Measurements from ENCODE around the gene CAMK2B. TPM values are rescaled to one million over a fixed set of nuclear protein-coding genes. Genes with fewer than 3 reads are reported as not detected.
A peak's percentile ranks its signal among the peaks of the same experiment; 100 is the strongest.

The CAMK2B gene
- total RNA-seq, 1 donor from 2014 or later = 0.30 TPM

DNA sequence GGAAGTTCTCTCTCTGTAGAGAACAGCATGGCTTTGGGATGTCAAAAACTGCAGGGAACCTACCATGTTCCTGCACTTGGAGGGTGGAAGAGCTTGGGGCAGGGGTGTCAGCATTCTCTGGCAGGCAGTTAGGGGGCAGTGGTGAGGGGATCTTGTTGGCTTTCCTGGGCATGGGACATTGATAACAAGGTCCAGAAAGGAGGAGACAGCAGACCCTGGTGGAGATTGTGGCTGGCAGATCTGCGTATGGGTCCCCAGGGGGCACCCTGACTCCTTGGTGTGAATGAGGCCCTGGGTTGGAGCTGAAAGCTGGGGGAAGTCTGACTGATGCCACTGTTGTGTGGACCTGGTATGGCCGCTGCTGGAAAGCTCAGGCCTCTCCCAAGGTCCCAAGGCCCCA, 22.9 kb upstream of the CAMK2B start:
- peaks cover 12% of the 10 kb centered on the region for H3K27me3 ChIP-seq (ENCODE audit: low read depth)
- no peaks in the 10 kb centered on the region for H3K9me3 ChIP-seq
- ATAC-seq (no peak), DNase-seq (no peak)
- no peaks in the 10 kb centered on the region for H3K36me3 ChIP-seq
- no peak overlapping the region for H3K27ac ChIP-seq
- TF ChIP-seq, protein P1, sequence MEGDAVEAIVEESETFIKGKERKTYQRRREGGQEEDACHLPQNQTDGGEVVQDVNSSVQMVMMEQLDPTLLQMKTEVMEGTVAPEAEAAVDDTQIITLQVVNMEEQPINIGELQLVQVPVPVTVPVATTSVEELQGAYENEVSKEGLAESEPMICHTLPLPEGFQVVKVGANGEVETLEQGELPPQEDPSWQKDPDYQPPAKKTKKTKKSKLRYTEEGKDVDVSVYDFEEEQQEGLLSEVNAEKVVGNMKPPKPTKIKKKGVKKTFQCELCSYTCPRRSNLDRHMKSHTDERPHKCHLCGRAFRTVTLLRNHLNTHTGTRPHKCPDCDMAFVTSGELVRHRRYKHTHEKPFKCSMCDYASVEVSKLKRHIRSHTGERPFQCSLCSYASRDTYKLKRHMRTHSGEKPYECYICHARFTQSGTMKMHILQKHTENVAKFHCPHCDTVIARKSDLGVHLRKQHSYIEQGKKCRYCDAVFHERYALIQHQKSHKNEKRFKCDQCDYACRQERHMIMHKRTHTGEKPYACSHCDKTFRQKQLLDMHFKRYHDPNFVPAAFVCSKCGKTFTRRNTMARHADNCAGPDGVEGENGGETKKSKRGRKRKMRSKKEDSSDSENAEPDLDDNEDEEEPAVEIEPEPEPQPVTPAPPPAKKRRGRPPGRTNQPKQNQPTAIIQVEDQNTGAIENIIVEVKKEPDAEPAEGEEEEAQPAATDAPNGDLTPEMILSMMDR (IDR thresholded peaks at IDR 0.05) = peak; percentile 13
- H3K4me1 ChIP-seq = no peaks in the 10 kb centered on the region
- intact Hi-C loops (cut with DNase I) = no loop called here
- H3K4me3 ChIP-seq = no peak overlapping the region

DNA sequence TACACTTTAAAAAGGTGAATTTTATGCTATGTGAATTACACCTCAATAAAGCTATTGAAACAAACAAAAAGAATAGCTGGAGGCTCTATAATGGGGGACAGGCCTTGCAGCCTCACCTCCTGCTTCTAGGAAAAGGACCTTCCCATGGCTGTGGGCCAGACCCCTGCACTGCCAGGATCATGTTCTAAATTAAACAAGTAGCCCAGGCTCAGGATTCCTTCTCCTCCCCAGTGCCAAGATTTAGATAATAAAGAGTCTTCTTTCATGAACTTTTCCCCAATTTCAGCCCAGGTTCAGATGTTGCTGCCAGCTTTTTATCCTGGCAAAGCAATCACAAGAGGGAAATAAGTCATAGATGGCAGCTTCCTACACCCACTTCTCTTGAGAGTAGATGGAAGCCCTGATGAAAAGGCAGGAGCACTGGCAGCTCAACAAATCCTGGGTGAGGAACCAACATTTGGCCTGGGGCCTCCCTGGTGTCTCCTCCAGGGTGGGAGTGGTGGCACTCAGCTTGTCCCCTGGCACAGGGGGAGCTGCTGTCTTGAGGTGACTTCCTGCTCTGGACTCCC, 22.2 kb upstream of the CAMK2B start:
- no peak overlapping the region for H3K27ac ChIP-seq
- no peaks in the 10 kb centered on the region for H3K9me3 ChIP-seq
- no peaks in the 10 kb centered on the region for H3K36me3 ChIP-seq
- H3K4me3 ChIP-seq = no peak overlapping the region
- TF ChIP-seq, protein P1 (IDR thresholded peaks at IDR 0.05) = no peak
- DNase-seq (no peak), ATAC-seq (no peak)
- intact Hi-C loops (cut with DNase I) = no loop called here
- peaks cover 12% of the 10 kb centered on the region for H3K27me3 ChIP-seq (ENCODE audit: low read depth)
- H3K4me1 ChIP-seq = no peaks in the 10 kb centered on the region

DNA sequence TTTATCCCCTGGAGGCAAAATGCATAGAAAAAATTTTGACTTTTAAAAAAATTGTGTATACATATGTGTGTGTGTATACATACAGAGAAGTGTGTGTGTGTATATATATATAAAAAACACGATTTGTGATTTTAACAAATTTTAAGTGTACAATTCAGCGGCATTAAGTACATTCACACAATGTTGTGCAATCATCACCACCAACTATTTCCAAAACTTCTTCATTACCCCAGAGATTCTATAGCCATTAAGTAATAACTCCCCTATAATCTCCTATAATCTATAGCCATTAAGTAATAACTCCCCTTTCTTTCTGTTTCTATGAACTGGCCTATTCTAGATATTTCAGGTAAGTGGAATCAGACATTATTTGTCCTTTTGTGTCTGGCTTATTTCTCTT, 20.7 kb upstream of the CAMK2B start:
- ATAC-seq = no peak
- H3K27ac ChIP-seq = no peak overlapping the region
- TF ChIP-seq, protein P1 (IDR thresholded peaks at IDR 0.05) = no peak

DNA sequence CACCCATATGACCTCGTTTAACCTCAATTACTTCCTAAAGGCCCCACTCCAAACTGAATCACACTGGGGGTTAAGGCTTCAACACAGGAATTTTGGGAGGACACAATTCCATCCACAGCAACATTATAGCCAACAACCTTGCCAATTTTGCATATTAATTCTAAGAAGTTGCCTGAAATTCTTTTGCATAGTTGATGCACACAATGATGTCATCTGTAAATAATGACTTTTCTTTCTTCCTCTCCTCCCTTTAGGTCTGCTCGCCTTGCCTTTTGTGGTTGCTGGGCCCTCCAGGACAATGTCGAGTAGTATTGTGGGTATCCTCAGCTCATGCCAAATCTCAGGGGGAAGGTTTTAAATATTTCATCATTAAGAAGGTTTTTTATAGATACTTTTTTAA, 16.0 kb upstream of the CAMK2B start:
- H3K9me3 ChIP-seq = no peaks in the 10 kb centered on the region
- no peak overlapping the region for H3K27ac ChIP-seq
- H3K4me3 ChIP-seq = no peak overlapping the region
- H3K27me3 ChIP-seq (ENCODE audit: low read depth) = no peaks in the 10 kb centered on the region
- no peaks in the 10 kb centered on the region for H3K4me1 ChIP-seq
- no peak for ATAC-seq
- H3K36me3 ChIP-seq = no peaks in the 10 kb centered on the region
- intact Hi-C loops (cut with DNase I) = no loop called here
- no peak for DNase-seq
- TF ChIP-seq, protein P1 (IDR thresholded peaks at IDR 0.05) = no peak

More for the DNA sequence above, 20.7 kb upstream of the CAMK2B start:
- H3K4me3 ChIP-seq = no peak overlapping the region
- intact Hi-C loops (cut with DNase I) = no loop called here
- no peaks in the 10 kb centered on the region for H3K4me1 ChIP-seq
- peaks cover 12% of the 10 kb centered on the region for H3K27me3 ChIP-seq (ENCODE audit: low read depth)
- no peak for DNase-seq
- no peaks in the 10 kb centered on the region for H3K36me3 ChIP-seq
- H3K9me3 ChIP-seq = no peaks in the 10 kb centered on the region

DNA sequence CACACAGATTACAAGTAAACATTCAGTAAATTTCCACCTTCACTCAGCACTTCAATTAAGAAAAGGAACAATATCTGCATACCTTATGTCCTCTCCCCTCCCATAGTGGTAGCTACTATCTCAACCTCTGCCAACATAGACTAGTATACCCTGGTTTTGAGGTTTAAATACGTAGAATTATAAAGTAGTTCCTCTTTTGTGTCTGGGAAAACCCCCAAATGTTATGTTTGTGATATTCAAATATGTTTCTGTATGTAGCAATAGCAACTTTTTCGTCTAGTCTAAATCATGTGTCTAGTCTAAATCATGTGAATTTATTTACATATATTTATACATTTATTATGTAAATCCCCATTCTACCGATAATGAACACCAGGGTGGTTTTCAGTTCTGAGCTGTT, 13.2 kb upstream of the CAMK2B start:
- Histone ChIP-seq H3K27me3 (ENCODE audit: low read depth) (no peaks in the 10 kb centered on the region), H3K27ac (no peak overlapping the region), H3K9me3 (no peaks in the 10 kb centered on the region), H3K4me1 (no peaks in the 10 kb centered on the region), H3K4me3 (no peak overlapping the region), H3K36me3 (no peaks in the 10 kb centered on the region)
- intact Hi-C loops (cut with DNase I) = no loop called here
- no peak for ATAC-seq
- DNase-seq = no peak
- TF ChIP-seq, protein P1 (IDR thresholded peaks at IDR 0.05) = no peak
